SK-N-SH (cell line): ENCODE measurements around the gene MLXIP. TPM values are rescaled to one million over a fixed set of nuclear protein-coding genes. Genes with fewer than 3 reads are reported as not detected.

Experiments used
- CTCF ChIA-PET: fragments of 300-600, 350-600 bp; formaldehyde crosslinking; extraction: SDS; loops from one replicate; lab custom pipeline; 2021; lab: Yijun Ruan, JAX
- POLR2A ChIA-PET: fragments of 350-600 bp; sonication (Branson Sonifier 250); formaldehyde crosslinking; extraction: SDS; loops from one replicate; lab custom pipeline; 2020; ENCODE audit warnings: antibody characterized with exemption, inconsistent platforms; lab: Yijun Ruan, JAX
- DNase-seq: peaks from one replicate; pipeline ENCODE4 v3.0.0; 2012
- H2AFZ ChIP-seq: fragments of 200-600 bp; sonication (generic); 2 replicates; pipeline ENCODE4 v1.8.1; 2016; ENCODE audit warnings: antibody characterized with exemption, mild to moderate bottlenecking, low read depth
- H3F3A ChIP-seq: fragments of 200-600 bp; sonication (generic); replicated peaks from 2 replicates; pipeline ENCODE3; 2016; ENCODE audit warnings: antibody characterized with exemption, mild to moderate bottlenecking; ENCODE audit not compliant: insufficient read depth
- H3K27ac ChIP-seq, 2 experiments: fragments of 200-500 bp in 1 of 2; fragments of 200-600 bp in 1 of 2; sonication (Bioruptor generic) in 1 of 2; sonication (generic), shearing (Covaris generic) in 1 of 2; 2 replicates each; pipeline versions ENCODE4 v1.5.1 to v1.6.1; 2014 to 2016; ENCODE audit warnings: low read depth in 2 of 2, inconsistent platforms in 1 of 2, low read length in 1 of 2, mild to moderate bottlenecking in 1 of 2, mixed read lengths in 1 of 2
- H3K27me3 ChIP-seq: fragments of 200-600 bp; sonication (generic), shearing (Covaris generic); 2 replicates; pipeline ENCODE4 v1.6.1; 2016; ENCODE audit warnings: mixed run types; ENCODE audit not compliant: insufficient read depth
- H3K36me3 ChIP-seq, 2 experiments: fragments of 200-500 bp in 1 of 2; fragments of 200-600 bp in 1 of 2; sonication (Bioruptor generic) in 1 of 2; sonication (generic) in 1 of 2; replicated peaks in 1 of 2; 2 replicates each; pipeline versions ENCODE3 to v1.5.1; 2014 to 2016; ENCODE audit warnings: low read length in 1 of 2, mild to moderate bottlenecking in 1 of 2; ENCODE audit not compliant: insufficient read depth in 2 of 2, control insufficient read depth in 1 of 2
- H3K4me1 ChIP-seq, 2 experiments: fragments of 200-500 bp in 1 of 2; fragments of 200-600 bp in 1 of 2; sonication (Bioruptor generic) in 1 of 2; sonication (generic), shearing (Covaris generic) in 1 of 2; 2 replicates each; pipeline versions ENCODE4 v1.5.1 to v1.6.1; 2014 to 2016; ENCODE audit warnings: low read depth in 1 of 2, low read length in 1 of 2, mixed run types in 1 of 2; ENCODE audit not compliant: insufficient read depth in 2 of 2, control insufficient read depth in 1 of 2
- H3K4me2 ChIP-seq: fragments of 200-600 bp; sonication (generic), shearing (Covaris generic); 2 replicates; pipeline ENCODE4 v1.6.1; 2017; ENCODE audit warnings: mixed run types
- H3K4me3 ChIP-seq, 2 experiments: fragments of 200-500 bp in 1 of 2; fragments of 200-600 bp in 1 of 2; sonication (Bioruptor generic) in 1 of 2; sonication (generic), shearing (Covaris generic) in 1 of 2; 2 replicates each; pipeline versions ENCODE4 v1.5.1 to v1.8.1; 2014 to 2016; ENCODE audit warnings: low read depth in 2 of 2, inconsistent platforms in 1 of 2, low read length in 1 of 2, mild to moderate bottlenecking in 1 of 2, mixed read lengths in 1 of 2, moderate library complexity in 1 of 2
- H3K79me2 ChIP-seq: fragments of 200-600 bp; sonication (generic); 2 replicates; pipeline ENCODE4 v1.8.1; 2017; ENCODE audit warnings: mild to moderate bottlenecking; ENCODE audit not compliant: insufficient read depth
- H3K9ac ChIP-seq: fragments of 200-600 bp; sonication (generic); 2 replicates; pipeline ENCODE4 v1.6.1; 2017; ENCODE audit warnings: mixed run types
- H3K9me2 ChIP-seq: fragments of 200-600 bp; sonication (generic); 2 replicates; pipeline ENCODE4 v1.6.1; 2017; ENCODE audit warnings: mixed run types
- H3K9me3 ChIP-seq: fragments of 200-600 bp; sonication (generic); 2 replicates; pipeline ENCODE4 v1.6.1; 2017; ENCODE audit warnings: mixed run types, mild to moderate bottlenecking, moderate library complexity
- H4K20me1 ChIP-seq: fragments of 200-600 bp; sonication (generic); 2 replicates; pipeline ENCODE4 v1.6.1; 2017; ENCODE audit warnings: mild to moderate bottlenecking, mixed run types; ENCODE audit not compliant: insufficient read depth
- ELF1 ChIP-seq: IDR thresholded peaks from 2 replicates; pipeline ENCODE4 v1.4.0; 2012
- EZH2phosphoT487 ChIP-seq: fragments of 200-600 bp; sonication (generic); IDR thresholded peaks from 2 replicates; pipeline ENCODE4 v1.6.1; 2017; ENCODE audit warnings: low read depth, mixed run types, mild to moderate bottlenecking, antibody characterized with exemption, moderate library complexity, borderline replicate concordance
- FOSL2 ChIP-seq: IDR thresholded peaks from 2 replicates; pipeline ENCODE4 v1.4.0; 2012; ENCODE audit warnings: low read depth, mild to moderate bottlenecking, moderate library complexity, borderline replicate concordance
- FOXM1 ChIP-seq: IDR thresholded peaks from 2 replicates; pipeline ENCODE4 v1.4.0; 2012; ENCODE audit warnings: low read depth, mild to moderate bottlenecking
- GABPA ChIP-seq: IDR thresholded peaks from 2 replicates; pipeline ENCODE4 v1.4.0; 2012; ENCODE audit warnings: low read depth, mild to moderate bottlenecking
- GATA2 ChIP-seq: sonication (generic); formaldehyde crosslinking; IDR thresholded peaks from 2 replicates; pipeline ENCODE4 v1.5.0; 2020; ENCODE audit warnings: mild to moderate bottlenecking, missing genetic modification reagents
- JUND ChIP-seq: IDR thresholded peaks from 2 replicates; pipeline ENCODE4 v1.4.0; 2012
- POLR2AphosphoS5 ChIP-seq: IDR thresholded peaks from 2 replicates; pipeline ENCODE4 v1.6.1; 2012; ENCODE audit warnings: low read depth, low read length
- RAD21 ChIP-seq: IDR thresholded peaks from 2 replicates; pipeline ENCODE4 v1.6.1; 2012; ENCODE audit warnings: mild to moderate bottlenecking, low read length
- RXRA ChIP-seq: IDR thresholded peaks from 2 replicates; pipeline ENCODE4 v1.4.0; 2012; ENCODE audit warnings: low read depth, mild to moderate bottlenecking, borderline replicate concordance
- SIN3A ChIP-seq: IDR thresholded peaks from 2 replicates; pipeline ENCODE4 v1.6.1; 2012; ENCODE audit warnings: low read depth, mild to moderate bottlenecking, low read length, moderate library complexity, borderline replicate concordance
- SMC3 ChIP-seq: IDR thresholded peaks from 2 replicates; pipeline ENCODE4 v1.6.1; 2012; ENCODE audit warnings: low read depth, low read length, improper control_type of control experiment
- WGBS: methylation state at CpG from one replicate; pipeline ENCODE4 v1.1.6; 2017; ENCODE audit warnings: low lambda C conversion rate; 5-methylcytosine and 5-hydroxymethylcytosine counted together
- polyA plus RNA-seq, 3 experiments: library from polyadenylated mRNA; depleted of rRNA; stranded (reverse); fragments of >200 nt; gene quantifications; 2 replicates each; pipeline ENCODE4 v1.2.3, GENCODE V29; 2012
- TF ChIP-seq, protein P1 (sequence below): IDR thresholded peaks from 2 replicates; pipeline ENCODE4 v1.4.0; 2012; ENCODE audit warnings: low read depth
- TF ChIP-seq, protein P2 (sequence below): fragments of 150-350 bp; IDR thresholded peaks from 2 replicates; pipeline ENCODE4 v1.6.1; 2016; ENCODE audit warnings: mild to moderate bottlenecking, low read depth, low read length
- TF ChIP-seq, protein P3 (sequence below): fragments of 150-350 bp; IDR thresholded peaks from 2 replicates; pipeline ENCODE4 v1.6.1; 2017; ENCODE audit warnings: antibody characterized with exemption, low read length, low read depth, borderline replicate concordance
- TF ChIP-seq, protein P4 (sequence below): fragments of 200-600 bp; sonication (generic); IDR thresholded peaks from 2 replicates; pipeline ENCODE4 v1.6.1; 2017; ENCODE audit warnings: antibody characterized with exemption, mild to moderate bottlenecking, moderate library complexity

Gene MLXIP
- polyA plus RNA-seq, 1 of the 3 experiments (the other 2 are of a cell fraction), result 11.0 TPM

DNA sequence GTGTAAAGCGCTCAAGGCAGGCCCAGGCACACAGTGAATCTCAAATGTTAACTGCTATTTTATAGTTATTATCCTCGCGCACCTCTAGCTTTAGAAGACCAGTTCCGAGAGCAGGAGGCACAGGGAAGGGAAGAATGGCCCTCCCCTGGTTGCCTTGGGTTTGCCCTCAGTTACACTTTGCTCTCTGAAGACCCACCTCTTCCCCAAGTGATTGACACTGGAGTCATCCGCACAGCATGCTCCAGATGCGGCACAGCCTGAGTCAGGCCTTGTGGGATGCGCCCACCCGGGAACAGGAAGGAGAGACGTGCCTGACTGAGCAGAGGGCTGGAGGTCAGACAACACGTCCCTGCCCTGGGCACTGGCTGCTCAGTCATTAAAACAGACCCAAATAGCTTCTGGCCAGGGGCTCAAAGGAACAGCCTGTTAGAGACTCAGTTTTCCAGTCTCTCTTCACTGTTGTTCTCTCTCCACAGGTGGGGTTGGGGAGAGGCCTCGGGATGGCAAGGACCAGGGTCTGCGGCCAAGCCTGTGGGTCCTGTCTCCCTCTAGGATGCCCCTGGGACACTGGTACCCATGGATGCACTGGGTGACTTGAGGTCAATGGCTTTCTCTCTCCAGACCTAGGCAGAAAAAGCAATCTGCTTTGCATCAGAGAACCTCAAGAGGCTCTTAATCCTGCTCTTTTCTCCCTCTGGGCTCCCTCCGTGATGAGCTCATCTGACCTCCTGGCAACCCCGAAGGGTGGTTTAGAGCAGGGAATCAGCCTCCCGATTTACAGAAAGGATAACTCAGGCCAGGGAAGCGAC, 13.6 kb upstream of the MLXIP start (continued):
- TF ChIP-seq EZH2phosphoT487, result no peak
- TF ChIP-seq RXRA, result peak; percentile 76; the same call in 1 of the 2 replicates
- no peak for TF ChIP-seq SMC3
- TF ChIP-seq, protein P1, sequence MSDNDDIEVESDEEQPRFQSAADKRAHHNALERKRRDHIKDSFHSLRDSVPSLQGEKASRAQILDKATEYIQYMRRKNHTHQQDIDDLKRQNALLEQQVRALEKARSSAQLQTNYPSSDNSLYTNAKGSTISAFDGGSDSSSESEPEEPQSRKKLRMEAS, result 0 out of 2 replicates have a peak, but pooled peaks have one; percentile 10
- peak; percentile 27; the same call in 1 of the 2 replicates for TF ChIP-seq GABPA
- TF ChIP-seq FOXM1, result no peak
- 0 out of 2 replicates have a peak, but pooled peaks have one; percentile 8 for TF ChIP-seq SIN3A
- TF ChIP-seq, protein P2, sequence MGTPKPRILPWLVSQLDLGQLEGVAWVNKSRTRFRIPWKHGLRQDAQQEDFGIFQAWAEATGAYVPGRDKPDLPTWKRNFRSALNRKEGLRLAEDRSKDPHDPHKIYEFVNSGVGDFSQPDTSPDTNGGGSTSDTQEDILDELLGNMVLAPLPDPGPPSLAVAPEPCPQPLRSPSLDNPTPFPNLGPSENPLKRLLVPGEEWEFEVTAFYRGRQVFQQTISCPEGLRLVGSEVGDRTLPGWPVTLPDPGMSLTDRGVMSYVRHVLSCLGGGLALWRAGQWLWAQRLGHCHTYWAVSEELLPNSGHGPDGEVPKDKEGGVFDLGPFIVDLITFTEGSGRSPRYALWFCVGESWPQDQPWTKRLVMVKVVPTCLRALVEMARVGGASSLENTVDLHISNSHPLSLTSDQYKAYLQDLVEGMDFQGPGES, result no peak
- TF ChIP-seq GATA2 (CRISPR knock-in tag), result no peak
- TF ChIP-seq POLR2AphosphoS5, result no peak
- TF ChIP-seq FOSL2, result peak; percentile 22; the same call in 1 of the 2 replicates
- TF ChIP-seq JUND, result 0 out of 2 replicates have a peak, but pooled peaks have one; percentile 4
- no peak for TF ChIP-seq RAD21

DNA sequence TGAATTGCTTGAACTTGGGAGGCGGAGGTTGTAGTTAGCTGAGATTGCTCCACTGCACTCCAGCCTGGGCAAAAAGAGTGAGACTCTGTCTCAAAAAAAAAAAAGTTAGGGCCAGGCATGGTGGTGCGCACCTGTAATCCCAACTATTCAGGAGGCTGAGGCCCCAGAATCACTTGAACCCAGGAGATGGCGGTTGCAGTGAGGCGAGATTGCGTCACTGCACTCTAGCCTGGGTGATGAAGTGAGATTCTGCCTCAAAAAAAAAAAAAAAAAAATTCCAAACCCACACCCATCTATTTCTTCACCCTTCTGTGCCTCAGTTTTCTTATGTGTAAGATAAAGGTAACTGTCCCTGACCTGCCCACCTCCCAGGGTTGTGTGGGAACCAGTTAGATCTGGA, 11.0 kb upstream of the MLXIP start:
- H4K20me1 ChIP-seq, result no peaks in the 10 kb centered on the region
- H3K9me2 ChIP-seq, result no peaks in the 10 kb centered on the region
- H3K9ac ChIP-seq, result no peak overlapping the region
- H3K36me3 ChIP-seq, result no peaks in the 10 kb centered on the region
- TF ChIP-seq, protein P1, result no peak
- TF ChIP-seq FOSL2 (no peak), ELF1 (no peak), FOXM1 (no peak), GATA2 (CRISPR knock-in tag) (no peak)
- TF ChIP-seq, protein P3, sequence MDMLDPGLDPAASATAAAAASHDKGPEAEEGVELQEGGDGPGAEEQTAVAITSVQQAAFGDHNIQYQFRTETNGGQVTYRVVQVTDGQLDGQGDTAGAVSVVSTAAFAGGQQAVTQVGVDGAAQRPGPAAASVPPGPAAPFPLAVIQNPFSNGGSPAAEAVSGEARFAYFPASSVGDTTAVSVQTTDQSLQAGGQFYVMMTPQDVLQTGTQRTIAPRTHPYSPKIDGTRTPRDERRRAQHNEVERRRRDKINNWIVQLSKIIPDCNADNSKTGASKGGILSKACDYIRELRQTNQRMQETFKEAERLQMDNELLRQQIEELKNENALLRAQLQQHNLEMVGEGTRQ, result no peak
- TF ChIP-seq, protein P4, sequence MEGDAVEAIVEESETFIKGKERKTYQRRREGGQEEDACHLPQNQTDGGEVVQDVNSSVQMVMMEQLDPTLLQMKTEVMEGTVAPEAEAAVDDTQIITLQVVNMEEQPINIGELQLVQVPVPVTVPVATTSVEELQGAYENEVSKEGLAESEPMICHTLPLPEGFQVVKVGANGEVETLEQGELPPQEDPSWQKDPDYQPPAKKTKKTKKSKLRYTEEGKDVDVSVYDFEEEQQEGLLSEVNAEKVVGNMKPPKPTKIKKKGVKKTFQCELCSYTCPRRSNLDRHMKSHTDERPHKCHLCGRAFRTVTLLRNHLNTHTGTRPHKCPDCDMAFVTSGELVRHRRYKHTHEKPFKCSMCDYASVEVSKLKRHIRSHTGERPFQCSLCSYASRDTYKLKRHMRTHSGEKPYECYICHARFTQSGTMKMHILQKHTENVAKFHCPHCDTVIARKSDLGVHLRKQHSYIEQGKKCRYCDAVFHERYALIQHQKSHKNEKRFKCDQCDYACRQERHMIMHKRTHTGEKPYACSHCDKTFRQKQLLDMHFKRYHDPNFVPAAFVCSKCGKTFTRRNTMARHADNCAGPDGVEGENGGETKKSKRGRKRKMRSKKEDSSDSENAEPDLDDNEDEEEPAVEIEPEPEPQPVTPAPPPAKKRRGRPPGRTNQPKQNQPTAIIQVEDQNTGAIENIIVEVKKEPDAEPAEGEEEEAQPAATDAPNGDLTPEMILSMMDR, result no peak
- TF ChIP-seq, protein P2, result no peak
- peaks cover 27% of the 10 kb centered on the region for H3F3A ChIP-seq
- H3K27me3 ChIP-seq, result no peaks in the 10 kb centered on the region
- ChIA-PET POLR2A (no interaction called here), CTCF (interaction anchor here (1.2 to 2.4 kb wide), 2 partner anchors 56 to 64 kb away, joined by 3 to 8 read pairs; no protein-coding TSS in a partner anchor)
- WGBS, result 95% methylated on average over 5 of the region's 5 CpGs
- peaks cover 34% of the 10 kb centered on the region in 2 experiments; a peak in 3 of 4 replicates for H3K4me1 ChIP-seq
- no peaks in the 10 kb centered on the region for H3K9me3 ChIP-seq
- no peak overlapping the region for H2AFZ ChIP-seq
- H3K27ac ChIP-seq, result no peak overlapping the region
- H3K4me2 ChIP-seq, result no peak overlapping the region
- H3K4me3 ChIP-seq, result no peak overlapping the region
- DNase-seq, result no peak
- peaks cover 4% of the 10 kb centered on the region; the same call in 1 of the 2 replicates for H3K79me2 ChIP-seq
